ENCODE data around the gene MACROD2.
"Not testable (repeated sequence)": the region's sequence is repeated elsewhere in the genome, so short reads cannot be mapped to it uniquely, and the experiment has no call there.

The MACROD2 gene

GRCh38 chr20:14916360-14916920, 921.1 kb downstream of the MACROD2 start:
- H3K4me3 ChIP-seq (ENCODE audit: low read length): no peak overlapping the region
- TF ChIP-seq ZNF274 (IDR thresholded peaks at IDR 0.05; ENCODE audit: low read depth, low read length): no peak

GRCh38 chr20:14918281-14918680, 923.0 kb downstream of the MACROD2 start:
- no peak for TF ChIP-seq ZNF274 (IDR thresholded peaks at IDR 0.05; ENCODE audit: low read depth, low read length)
- no peak overlapping the region for H3K4me3 ChIP-seq (ENCODE audit: low read length)

GRCh38 chr20:14918976-14919375, 923.7 kb downstream of the MACROD2 start:
- TF ChIP-seq ZNF274 (IDR thresholded peaks at IDR 0.05; ENCODE audit: low read depth, low read length): no peak
- H3K4me3 ChIP-seq (ENCODE audit: low read length): no peak overlapping the region

GRCh38 chr20:14919501-14920081, 924.3 kb downstream of the MACROD2 start:
- H3K4me3 ChIP-seq (ENCODE audit: low read length): no peak overlapping the region
- no peak for TF ChIP-seq ZNF274 (IDR thresholded peaks at IDR 0.05; ENCODE audit: low read depth, low read length)

GRCh38 chr20:14921513-14921912, 926.2 kb downstream of the MACROD2 start:
- no peak for TF ChIP-seq ZNF274 (IDR thresholded peaks at IDR 0.05; ENCODE audit: low read depth, low read length)
- no peak overlapping the region for H3K4me3 ChIP-seq (ENCODE audit: low read length)

- no peak overlapping the region for H3K4me3 ChIP-seq (ENCODE audit: low read length)
- no peak for TF ChIP-seq ZNF274 (IDR thresholded peaks at IDR 0.05; ENCODE audit: low read depth, low read length)
Measured at GRCh38 chr20:14922503-14923267, 927.4 kb downstream of the MACROD2 start.

GRCh38 chr20:14924433-14924832, 929.1 kb downstream of the MACROD2 start:
- TF ChIP-seq ZNF274 (IDR thresholded peaks at IDR 0.05; ENCODE audit: low read depth, low read length): no peak
- H3K4me3 ChIP-seq (ENCODE audit: low read length): no peak overlapping the region

GRCh38 chr20:14925300-14925699, 930.0 kb downstream of the MACROD2 start:
- no peak for TF ChIP-seq ZNF274 (IDR thresholded peaks at IDR 0.05; ENCODE audit: low read depth, low read length)
- no peak overlapping the region for H3K4me3 ChIP-seq (ENCODE audit: low read length)

- H3K4me3 ChIP-seq (ENCODE audit: low read length): not testable (repeated sequence)
Measured at GRCh38 chr20:14926436-14926835, 931.1 kb downstream of the MACROD2 start.

GRCh38 chr20:14928083-14928482, 932.8 kb downstream of the MACROD2 start:
- H3K4me3 ChIP-seq (ENCODE audit: low read length): no peak overlapping the region
- TF ChIP-seq ZNF274 (IDR thresholded peaks at IDR 0.05; ENCODE audit: low read depth, low read length): no peak

- H3K4me3 ChIP-seq (ENCODE audit: low read length): no peak overlapping the region
- no peak for TF ChIP-seq ZNF274 (IDR thresholded peaks at IDR 0.05; ENCODE audit: low read depth, low read length)
Measured at GRCh38 chr20:14929388-14929787, 934.1 kb downstream of the MACROD2 start.

GRCh38 chr20:14932040-14932439, 936.7 kb downstream of the MACROD2 start:
- H3K4me3 ChIP-seq (ENCODE audit: low read length): no peak overlapping the region
- TF ChIP-seq ZNF274 (IDR thresholded peaks at IDR 0.05; ENCODE audit: low read depth, low read length): no peak

- TF ChIP-seq ZNF274 (IDR thresholded peaks at IDR 0.05; ENCODE audit: low read depth, low read length): no peak
- no peak overlapping the region for H3K4me3 ChIP-seq (ENCODE audit: low read length)
Measured at GRCh38 chr20:14935285-14935684, 940.0 kb downstream of the MACROD2 start.

- no peak for TF ChIP-seq ZNF274 (IDR thresholded peaks at IDR 0.05; ENCODE audit: low read depth, low read length)
- H3K4me3 ChIP-seq (ENCODE audit: low read length): no peak overlapping the region
Measured at GRCh38 chr20:14937021-14937420, 941.7 kb downstream of the MACROD2 start.

- TF ChIP-seq ZNF274 (IDR thresholded peaks at IDR 0.05; ENCODE audit: low read depth, low read length): no peak
- no peak overlapping the region for H3K4me3 ChIP-seq (ENCODE audit: low read length)
Measured at GRCh38 chr20:14937846-14938245, 942.5 kb downstream of the MACROD2 start.

Data from GM08714 (cell line).